Sigmoid colon (tissue), 7 donors: ENCODE measurements around the gene PRKAG2. TPM values are rescaled to one million over a fixed set of nuclear protein-coding genes. Genes with fewer than 3 reads are reported as not detected.

ENCODE experiments used
- DNase-seq: peaks from one replicate; pipeline ENCODE4 v3.0.0-alpha.2; 2019
- H3K27ac ChIP-seq, 4 donors: fragments of 200-600 bp; sonication (generic); one replicate each; pipeline ENCODE4 v1.5.1; 2016 to 2019; ENCODE audit warnings: mild to moderate bottlenecking in 1 of 4
- H3K27me3 ChIP-seq, 3 donors: fragments of 200-600 bp; sonication (generic); one replicate each; pipeline ENCODE4 v1.5.1; 2019; ENCODE audit warnings: mild to moderate bottlenecking in 1 of 3
- H3K36me3 ChIP-seq, 4 donors: fragments of 200-600 bp; sonication (generic); one replicate each; pipeline ENCODE4 v1.5.1; 2016 to 2019
- H3K4me1 ChIP-seq, 4 donors: fragments of 200-600 bp; sonication (generic); one replicate each; pipeline ENCODE4 v1.5.1; 2017 to 2019
- H3K4me3 ChIP-seq, 4 donors: fragments of 200-600 bp; sonication (generic); one replicate each; pipeline ENCODE4 v1.5.1; 2017 to 2019; ENCODE audit warnings: mild to moderate bottlenecking in 2 of 4, moderate library complexity in 1 of 4
- H3K9me3 ChIP-seq, 4 donors: fragments of 200-600 bp in 3 of 4; sonication (generic) in 3 of 4; one replicate each; pipeline versions ENCODE4 v1.5.1 to v1.6.1; 2013 to 2019
- EP300 ChIP-seq, 4 donors: sonication (generic); formaldehyde crosslinking; IDR thresholded peaks; one replicate each; pipeline ENCODE4 v1.6.1; 2017; ENCODE audit warnings: antibody characterized with exemption in 4 of 4
- POLR2A ChIP-seq, 2 donors: fragments of 450-650 bp; IDR thresholded peaks; one replicate each; pipeline ENCODE4 v1.6.1; 2016; ENCODE audit warnings: antibody characterized with exemption in 2 of 2, mild to moderate bottlenecking in 2 of 2, moderate library complexity in 2 of 2
- POLR2AphosphoS5 ChIP-seq, 4 donors: sonication (generic); formaldehyde crosslinking; IDR thresholded peaks; one replicate each; pipeline ENCODE4 v1.6.1; 2017; ENCODE audit warnings: antibody characterized with exemption in 4 of 4
- whole genome bisulfite sequencing, 2 donors: extraction: QIAGEN DNeasy Blood & Tissue Kit; methylation state at CpG; one replicate each; pipeline ENCODE4 v1.1.7; 2013; 5-methylcytosine and 5-hydroxymethylcytosine counted together
- intact Hi-C: fragments of 100-400 bp; cut with DNase I; formaldehyde crosslinking; loops from one replicate; pipeline ENCODE4 v1.15.1; 2023
- polyA plus RNA-seq, 3 donors: library from polyadenylated mRNA; stranded (reverse); fragments of 200-250 nt; gene quantifications; one replicate each; pipeline ENCODE4 v1.2.3, GENCODE V29; 2013
- total RNA-seq, 4 donors: library from RNA; depleted of rRNA; stranded (reverse); fragments of >200 nt; gene quantifications; one replicate each; pipeline ENCODE4 v1.1.0, GENCODE V29; 2016
- TF ChIP-seq, protein P1 (sequence below), 4 experiments: fragments of 450-650 bp in 3 of 4; fragments of 200-600 bp in 1 of 4; IDR thresholded peaks; one replicate each; pipeline ENCODE4 v1.5.1; 2016 to 2019; ENCODE audit warnings: antibody characterized with exemption in 4 of 4, mild to moderate bottlenecking in 3 of 4, moderate library complexity in 2 of 4
- donor health status: healthy with polysubstance abuse.
- donor health status: Bipolar disorder and iron deficiency.
- donor health status: healthy.

Gene PRKAG2
- total and polyA plus RNA-seq, 7 donors = 19.2 to 51.2 (median 37.1) TPM

GRCh38 chr7:151695951-151696541 lies 180.9 kb downstream of the PRKAG2 start:
- TF ChIP-seq, protein P1, sequence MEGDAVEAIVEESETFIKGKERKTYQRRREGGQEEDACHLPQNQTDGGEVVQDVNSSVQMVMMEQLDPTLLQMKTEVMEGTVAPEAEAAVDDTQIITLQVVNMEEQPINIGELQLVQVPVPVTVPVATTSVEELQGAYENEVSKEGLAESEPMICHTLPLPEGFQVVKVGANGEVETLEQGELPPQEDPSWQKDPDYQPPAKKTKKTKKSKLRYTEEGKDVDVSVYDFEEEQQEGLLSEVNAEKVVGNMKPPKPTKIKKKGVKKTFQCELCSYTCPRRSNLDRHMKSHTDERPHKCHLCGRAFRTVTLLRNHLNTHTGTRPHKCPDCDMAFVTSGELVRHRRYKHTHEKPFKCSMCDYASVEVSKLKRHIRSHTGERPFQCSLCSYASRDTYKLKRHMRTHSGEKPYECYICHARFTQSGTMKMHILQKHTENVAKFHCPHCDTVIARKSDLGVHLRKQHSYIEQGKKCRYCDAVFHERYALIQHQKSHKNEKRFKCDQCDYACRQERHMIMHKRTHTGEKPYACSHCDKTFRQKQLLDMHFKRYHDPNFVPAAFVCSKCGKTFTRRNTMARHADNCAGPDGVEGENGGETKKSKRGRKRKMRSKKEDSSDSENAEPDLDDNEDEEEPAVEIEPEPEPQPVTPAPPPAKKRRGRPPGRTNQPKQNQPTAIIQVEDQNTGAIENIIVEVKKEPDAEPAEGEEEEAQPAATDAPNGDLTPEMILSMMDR (IDR thresholded peaks at IDR 0.05) = no peak
- no peak for TF ChIP-seq EP300 (IDR thresholded peaks at IDR 0.05)
- TF ChIP-seq POLR2A (IDR thresholded peaks at IDR 0.05) = no peak
- no peak for TF ChIP-seq POLR2AphosphoS5 (IDR thresholded peaks at IDR 0.05)
- H3K9me3 ChIP-seq = no peaks in the 10 kb centered on the region
- WGBS, 2 donors = 89% methylated on average over 24 of the region's 24 CpGs
- no peaks in the 10 kb centered on the region for H3K36me3 ChIP-seq
- intact Hi-C loops = no loop called here
- no peak for DNase-seq
- no peak overlapping the region for H3K4me3 ChIP-seq
- peaks cover 0 to 28% (median 26%) of the 10 kb centered on the region in 4 donors for H3K4me1 ChIP-seq
- H3K27ac ChIP-seq = peak overlapping the region in 1 of 4 donors; percentile 32
- no peaks in the 10 kb centered on the region for H3K27me3 ChIP-seq

DNA sequence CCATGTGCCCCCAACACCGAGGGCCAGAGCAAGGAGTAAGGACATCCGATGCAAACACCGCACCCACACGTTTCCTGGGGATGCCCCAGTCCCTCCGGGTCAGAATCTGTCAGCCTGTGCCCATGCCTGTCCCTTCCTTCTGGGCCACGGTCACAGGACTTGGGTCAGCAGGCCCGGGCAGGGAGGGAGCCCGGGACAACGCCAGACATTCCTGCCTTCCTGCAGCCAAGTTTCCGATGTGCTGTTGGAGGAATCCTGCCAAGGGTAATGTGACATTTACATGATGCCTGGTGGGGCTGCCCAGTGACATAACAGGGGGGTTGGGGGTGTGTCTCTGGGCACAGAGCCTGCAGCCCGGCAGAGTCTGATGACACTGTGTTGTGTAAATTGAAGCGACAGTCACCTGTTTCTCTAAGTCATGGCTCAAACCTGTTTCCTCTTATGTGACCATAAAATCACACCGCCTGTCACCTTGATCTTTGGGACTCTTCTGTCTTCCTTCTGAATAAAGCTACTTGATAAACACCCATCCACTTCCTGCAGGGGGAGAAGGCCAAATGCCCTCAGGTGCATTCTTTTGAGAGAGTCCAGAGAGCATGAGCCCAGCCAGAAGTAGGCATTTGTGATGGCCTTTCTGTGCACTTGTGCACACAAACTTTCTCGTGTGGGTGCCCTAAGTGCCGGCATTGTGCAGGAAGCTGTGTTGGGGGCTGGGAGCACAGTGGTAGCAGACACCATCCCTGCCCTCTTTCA lies 181.9 kb downstream of the PRKAG2 start:
- no peaks in the 10 kb centered on the region for H3K9me3 ChIP-seq
- TF ChIP-seq POLR2AphosphoS5 (IDR thresholded peaks at IDR 0.05) = peak; percentile 29 to 84 (median 60)
- TF ChIP-seq POLR2A (IDR thresholded peaks at IDR 0.05) = no peak
- peak in 1 of 4 donors; percentile 83 for TF ChIP-seq EP300 (IDR thresholded peaks at IDR 0.05)
- intact Hi-C loops = no loop called here
- no peaks in the 10 kb centered on the region for H3K36me3 ChIP-seq
- 30 to 63% methylated on average over 15 of the region's 15 CpGs for WGBS, 2 donors
- peaks cover 0 to 30% (median 28%) of the 10 kb centered on the region in 4 donors for H3K4me1 ChIP-seq
- peak overlapping the region in 2 of 4 donors; percentile 32 to 35 for H3K27ac ChIP-seq
- H3K4me3 ChIP-seq = no peak overlapping the region
- no peaks in the 10 kb centered on the region for H3K27me3 ChIP-seq
- peak; percentile 78 for DNase-seq

DNA sequence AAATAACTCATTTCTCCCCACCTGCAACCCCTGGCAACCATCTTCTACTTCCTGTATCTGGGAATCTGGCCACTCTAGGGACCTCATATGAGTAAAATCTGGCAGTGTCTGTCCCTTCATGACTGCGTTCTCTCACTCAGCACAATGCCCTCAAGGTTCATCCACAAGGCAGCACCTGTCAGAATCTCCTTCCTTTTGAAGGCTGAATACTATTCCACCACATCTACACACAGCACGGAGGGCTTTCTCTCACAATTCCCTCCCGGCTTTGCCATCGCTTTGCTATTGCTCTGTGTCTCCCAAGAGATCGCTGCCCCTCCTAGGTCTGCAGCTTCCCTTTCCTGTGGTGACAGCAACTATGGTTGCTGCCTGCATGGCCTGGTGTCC lies 182.5 kb downstream of the PRKAG2 start:
- Histone ChIP-seq H3K4me3 (no peak overlapping the region), H3K36me3 (no peaks in the 10 kb centered on the region), H3K9me3 (no peaks in the 10 kb centered on the region), H3K27ac (peak overlapping the region in 2 of 4 donors; percentile 32 to 35), H3K27me3 (no peaks in the 10 kb centered on the region), H3K4me1 (peaks cover 0 to 31% (median 29%) of the 10 kb centered on the region in 4 donors)
- intact Hi-C loops = no loop called here
- no peak for DNase-seq
- 89 to 94% methylated on average over 5 of the region's 5 CpGs for WGBS, 2 donors
- TF ChIP-seq EP300 (IDR thresholded peaks at IDR 0.05) = no peak

GRCh38 chr7:151693140-151693539 lies 183.8 kb downstream of the PRKAG2 start:
- DNase-seq = no peak
- Histone ChIP-seq H3K27me3 (no peaks in the 10 kb centered on the region), H3K27ac (peak overlapping the region in 2 of 4 donors; percentile 17 to 32), H3K4me1 (peaks cover 0 to 31% (median 29%) of the 10 kb centered on the region in 4 donors), H3K9me3 (no peaks in the 10 kb centered on the region), H3K4me3 (no peak overlapping the region), H3K36me3 (no peaks in the 10 kb centered on the region)
- intact Hi-C loops = no loop called here
- 86% methylated on average over 11 of the region's 11 CpGs for WGBS, 2 donors
- TF ChIP-seq EP300 (IDR thresholded peaks at IDR 0.05) (no peak), POLR2A (IDR thresholded peaks at IDR 0.05) (no peak), POLR2AphosphoS5 (IDR thresholded peaks at IDR 0.05) (no peak)
- TF ChIP-seq, protein P1 (IDR thresholded peaks at IDR 0.05) = no peak

GRCh38 chr7:151692721-151693120 lies 184.2 kb downstream of the PRKAG2 start:
- 86 to 93% methylated on average over 9 of the region's 9 CpGs for WGBS, 2 donors
- DNase-seq = no peak

More at GRCh38 chr7:151692721-151693120, 184.2 kb downstream of the PRKAG2 start:
- H3K4me1 ChIP-seq = peaks cover 0 to 36% (median 33%) of the 10 kb centered on the region in 4 donors
- H3K27ac ChIP-seq = peak overlapping the region in 3 of 4 donors; percentile 4 to 32 (median 17)
- no peaks in the 10 kb centered on the region for H3K27me3 ChIP-seq
- H3K4me3 ChIP-seq = no peak overlapping the region
- no peaks in the 10 kb centered on the region for H3K36me3 ChIP-seq
- intact Hi-C loops = no loop called here
- no peaks in the 10 kb centered on the region for H3K9me3 ChIP-seq
- TF ChIP-seq EP300 (IDR thresholded peaks at IDR 0.05) (no peak), POLR2AphosphoS5 (IDR thresholded peaks at IDR 0.05) (peak in 1 of 4 donors; percentile 14), POLR2A (IDR thresholded peaks at IDR 0.05) (no peak)
- TF ChIP-seq, protein P1 (IDR thresholded peaks at IDR 0.05) = no peak
